HCT116 (cell line): ENCODE data around the gene CCDC80.

Source experiments
- CBX3 ChIP-seq: IDR thresholded peaks from 2 replicates; pipeline ENCODE4 v1.6.1; 2012; ENCODE audit warnings: low read depth
- CTCF ChIP-seq, 3 experiments: fragments of 200-600 bp in 1 of 3; sonication (generic) in 1 of 3; IDR thresholded peaks in 2 of 3; conservative IDR thresholded peaks in 1 of 3; 2 replicates each; pipeline ENCODE4 v1.5.1; 2012 to 2017; ENCODE audit warnings: low read depth in 2 of 3, low read length in 2 of 3, antibody characterized with exemption in 1 of 3, borderline replicate concordance in 1 of 3, control low read depth in 1 of 3, mild to moderate bottlenecking in 1 of 3, mixed read lengths in 1 of 3, mixed run types in 1 of 3, moderate library complexity in 1 of 3; ENCODE audit not compliant: insufficient read depth in 1 of 3
- EZH2phosphoT487 ChIP-seq: fragments of 200-600 bp; IDR thresholded peaks from 2 replicates; pipeline ENCODE4 v1.6.1; 2018; ENCODE audit warnings: antibody characterized with exemption, borderline replicate concordance
- JUND ChIP-seq: IDR thresholded peaks from 2 replicates; pipeline ENCODE4 v1.6.1; 2012
- MAX ChIP-seq: IDR thresholded peaks from 2 replicates; pipeline ENCODE4 v1.6.1; 2012
- POLR2A ChIP-seq: IDR thresholded peaks from 2 replicates; pipeline ENCODE4 v1.7.0; 2011; ENCODE audit warnings: borderline replicate concordance; ENCODE audit not compliant: insufficient read depth, insufficient read length; ENCODE audit errors: extremely low read depth

- TF ChIP-seq CTCF (IDR thresholded peaks at IDR 0.05 in 2 of 3, conservative IDR thresholded peaks at IDR 0.05 in 1 of 3; ENCODE audit: borderline replicate concordance in 1 of 3, insufficient read depth in 1 of 3, low read depth in 2 of 3, low read length in 2 of 3) (no peak), JUND (no peak), MAX (no peak), EZH2phosphoT487 (no peak), POLR2A (no peak), CBX3 (no peak)
These were observed 40.9 kb upstream of the CCDC80 start for GRCh38 chr3:112681822-112682325.
